GM12875 (cell line): ENCODE measurements around the gene METAP1.

ENCODE experiments used
- H3K4me3 ChIP-seq: one replicate; pipeline ENCODE4 v1.5.1; 2011; ENCODE audit warnings: low read depth, low read length, control low read depth
- TF ChIP-seq, protein P1 (sequence below): IDR thresholded peaks from 2 replicates; pipeline ENCODE4 v1.5.1; 2011; ENCODE audit warnings: low read depth, mild to moderate bottlenecking, control low read depth, inconsistent platforms, low read length, moderate library complexity, borderline replicate concordance; ENCODE audit not compliant: insufficient read depth

The METAP1 gene

DNA sequence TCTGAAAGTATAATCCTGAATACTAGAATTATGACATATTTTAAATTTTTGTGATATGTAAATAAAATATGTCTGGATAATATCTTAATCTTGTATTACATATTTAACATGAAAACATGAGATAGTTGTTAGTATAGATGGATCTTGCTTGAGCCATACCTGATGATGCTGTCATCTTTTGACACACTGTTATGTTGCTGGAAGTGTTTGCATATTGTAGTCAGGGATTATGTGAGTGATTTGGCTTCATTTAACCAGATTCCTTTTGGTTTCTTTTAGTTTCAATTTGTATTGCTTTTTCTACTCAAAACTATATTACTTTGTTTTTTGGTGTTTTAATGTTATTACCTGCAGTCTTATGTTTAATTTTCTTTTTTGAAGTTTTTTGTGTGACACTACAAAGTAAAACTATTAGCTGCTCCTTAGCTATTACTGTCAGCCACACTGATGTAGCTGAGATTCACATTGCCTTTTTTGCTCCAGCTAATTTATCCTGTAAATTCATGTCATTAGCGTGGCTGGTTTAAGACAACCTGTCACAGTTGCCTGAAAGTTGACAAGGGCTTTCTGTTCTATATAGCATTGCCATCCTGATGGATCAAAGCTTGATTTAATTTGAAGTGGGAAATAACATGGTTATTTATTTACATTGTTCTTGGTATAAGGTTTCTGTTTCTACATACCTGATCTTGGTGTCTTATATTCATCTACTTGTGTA lies 33.7 kb downstream of the METAP1 start:
- TF ChIP-seq, protein P1, sequence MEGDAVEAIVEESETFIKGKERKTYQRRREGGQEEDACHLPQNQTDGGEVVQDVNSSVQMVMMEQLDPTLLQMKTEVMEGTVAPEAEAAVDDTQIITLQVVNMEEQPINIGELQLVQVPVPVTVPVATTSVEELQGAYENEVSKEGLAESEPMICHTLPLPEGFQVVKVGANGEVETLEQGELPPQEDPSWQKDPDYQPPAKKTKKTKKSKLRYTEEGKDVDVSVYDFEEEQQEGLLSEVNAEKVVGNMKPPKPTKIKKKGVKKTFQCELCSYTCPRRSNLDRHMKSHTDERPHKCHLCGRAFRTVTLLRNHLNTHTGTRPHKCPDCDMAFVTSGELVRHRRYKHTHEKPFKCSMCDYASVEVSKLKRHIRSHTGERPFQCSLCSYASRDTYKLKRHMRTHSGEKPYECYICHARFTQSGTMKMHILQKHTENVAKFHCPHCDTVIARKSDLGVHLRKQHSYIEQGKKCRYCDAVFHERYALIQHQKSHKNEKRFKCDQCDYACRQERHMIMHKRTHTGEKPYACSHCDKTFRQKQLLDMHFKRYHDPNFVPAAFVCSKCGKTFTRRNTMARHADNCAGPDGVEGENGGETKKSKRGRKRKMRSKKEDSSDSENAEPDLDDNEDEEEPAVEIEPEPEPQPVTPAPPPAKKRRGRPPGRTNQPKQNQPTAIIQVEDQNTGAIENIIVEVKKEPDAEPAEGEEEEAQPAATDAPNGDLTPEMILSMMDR, result no peak
- no peak overlapping the region for H3K4me3 ChIP-seq

DNA sequence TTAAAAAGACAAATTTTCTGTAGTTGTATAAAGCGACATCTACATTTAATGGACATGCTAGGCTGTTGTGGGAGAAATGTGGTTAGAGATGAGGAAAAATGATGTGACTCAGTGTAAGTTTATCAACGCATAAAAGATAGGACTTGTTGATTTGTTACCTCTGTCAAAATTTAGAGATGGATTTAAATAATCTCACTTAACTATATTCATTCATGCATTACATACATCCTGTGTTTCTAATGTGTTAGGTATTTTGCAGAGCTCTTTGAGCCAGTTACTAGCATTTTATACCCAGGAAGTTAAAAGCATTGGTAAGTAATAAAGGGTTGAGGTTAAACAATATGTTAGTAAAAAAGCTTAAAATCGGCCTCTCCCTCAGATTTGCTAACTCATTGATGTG lies 34.3 kb downstream of the METAP1 start:
- no peak overlapping the region for H3K4me3 ChIP-seq
- TF ChIP-seq, protein P1, result no peak

DNA sequence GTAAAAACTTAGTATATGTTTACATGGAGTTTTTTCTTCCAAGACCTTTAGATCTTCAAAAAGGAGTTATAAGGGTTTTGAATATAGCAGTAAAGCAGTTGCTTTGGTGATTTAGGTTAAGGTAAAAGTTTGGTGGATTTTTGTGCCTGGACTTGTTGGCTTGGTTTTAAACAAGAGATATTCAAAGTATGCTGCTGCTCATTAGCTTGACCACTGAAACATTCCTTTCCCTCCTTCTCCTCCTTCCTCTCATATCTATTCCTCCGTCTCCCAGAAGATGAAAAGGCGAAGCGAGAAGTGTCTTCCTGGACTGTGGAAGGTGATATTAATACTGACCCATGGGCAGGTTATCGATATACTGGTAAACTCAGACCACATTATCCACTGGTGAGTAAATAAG lies 38.4 kb downstream of the METAP1 start:
- no peak overlapping the region for H3K4me3 ChIP-seq
- TF ChIP-seq, protein P1, result no peak

DNA sequence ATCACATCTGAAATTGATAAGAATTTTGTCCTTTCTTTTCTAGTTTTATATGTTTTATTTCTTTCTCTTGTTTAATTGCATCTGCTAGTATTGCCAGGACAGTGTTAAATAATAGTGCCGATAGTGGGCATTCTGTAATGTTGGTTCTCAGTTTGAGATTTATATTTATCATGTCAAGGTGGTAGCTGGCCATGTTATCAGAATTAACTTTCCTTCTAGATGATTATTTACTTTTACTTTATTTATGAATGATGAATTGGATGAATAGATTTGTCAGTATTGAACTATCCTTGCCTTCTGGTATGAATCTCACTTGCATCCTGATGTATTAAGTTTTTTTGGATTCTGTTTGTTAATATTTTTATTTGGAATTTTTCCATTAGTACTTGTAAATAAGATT lies 42.7 kb downstream of the METAP1 start:
- TF ChIP-seq, protein P1, result no peak
- H3K4me3 ChIP-seq, result no peak overlapping the region

DNA sequence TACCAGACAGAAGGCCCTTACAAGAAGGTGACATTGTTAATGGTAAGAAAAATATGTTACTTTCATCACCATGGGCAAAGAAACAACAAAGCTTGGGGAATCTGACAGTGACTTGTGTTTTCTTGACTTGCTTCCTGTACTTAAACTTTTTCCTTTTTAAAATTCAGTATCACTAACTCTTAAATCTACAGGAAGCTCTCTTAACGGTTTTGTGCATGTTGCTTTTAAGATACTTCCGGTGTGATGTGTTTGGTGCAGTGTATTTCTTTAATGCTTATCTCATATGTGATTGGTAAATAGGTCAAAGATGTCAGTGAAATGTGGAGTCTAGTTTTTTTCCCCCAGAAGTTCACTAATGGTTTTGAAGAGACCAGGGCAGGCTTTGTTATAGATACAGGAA lies 47.8 kb downstream of the METAP1 start:
- H3K4me3 ChIP-seq, result no peak overlapping the region
- TF ChIP-seq, protein P1, result no peak

DNA sequence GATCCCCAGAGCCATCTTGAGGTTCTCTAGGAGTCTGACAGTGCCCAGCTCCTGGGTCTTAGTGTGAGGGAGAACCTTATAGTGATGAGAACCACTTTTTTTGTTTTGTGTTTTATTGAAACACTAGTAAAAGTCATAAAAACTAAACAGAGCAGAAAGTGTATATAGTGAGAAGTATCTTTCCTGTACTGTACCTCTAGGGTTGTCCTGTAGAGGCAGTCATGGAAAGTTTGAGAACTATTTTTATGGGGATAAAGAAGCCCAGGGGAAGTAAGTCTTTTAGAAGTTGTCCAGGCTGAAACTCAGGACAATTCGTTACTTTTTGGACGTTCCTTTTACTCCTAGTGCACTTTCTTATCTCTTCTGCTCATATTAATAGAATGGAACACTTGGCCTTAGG lies 52.2 kb downstream of the METAP1 start:
- no peak overlapping the region for H3K4me3 ChIP-seq
- TF ChIP-seq, protein P1, result no peak

DNA sequence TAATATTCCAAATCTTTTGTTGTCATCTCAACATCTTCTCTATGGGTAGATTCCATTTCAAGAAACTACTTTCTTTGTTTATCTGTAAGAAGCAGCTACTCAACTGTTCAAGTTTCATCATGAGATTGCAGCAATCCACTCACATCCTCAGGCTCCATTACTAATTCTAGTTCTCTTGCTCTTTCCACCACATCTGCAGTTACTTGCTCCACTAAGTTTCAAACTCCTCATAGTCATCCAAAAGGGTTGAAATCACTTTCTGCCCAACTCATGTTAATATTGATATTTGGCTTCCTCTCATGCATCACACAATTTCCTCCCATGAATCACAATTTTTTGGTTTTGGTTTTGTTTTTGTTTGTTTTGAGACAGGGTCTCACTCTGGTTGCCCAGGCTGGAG lies 57.4 kb downstream of the METAP1 start:
- H3K4me3 ChIP-seq, result no peak overlapping the region
- TF ChIP-seq, protein P1, result no peak
